ENCODE measurements around the gene ELF3. TPM values are rescaled to one million over a fixed set of nuclear protein-coding genes. Genes with fewer than 3 reads are reported as not detected.

The ELF3 gene
- total and polyA plus RNA-seq, 2 of the 13 experiments (the other 11 are each of a cell fraction or from before 2014, with no cell fraction given): 11.5 to 55.1 TPM

- WGBS (ENCODE audit: low lambda C conversion rate): 73% methylated on average over 8 of the region's 8 CpGs
Measured at GRCh38 chr1:202007304-202007703, 3.1 kb upstream of the ELF3 start.

DNA sequence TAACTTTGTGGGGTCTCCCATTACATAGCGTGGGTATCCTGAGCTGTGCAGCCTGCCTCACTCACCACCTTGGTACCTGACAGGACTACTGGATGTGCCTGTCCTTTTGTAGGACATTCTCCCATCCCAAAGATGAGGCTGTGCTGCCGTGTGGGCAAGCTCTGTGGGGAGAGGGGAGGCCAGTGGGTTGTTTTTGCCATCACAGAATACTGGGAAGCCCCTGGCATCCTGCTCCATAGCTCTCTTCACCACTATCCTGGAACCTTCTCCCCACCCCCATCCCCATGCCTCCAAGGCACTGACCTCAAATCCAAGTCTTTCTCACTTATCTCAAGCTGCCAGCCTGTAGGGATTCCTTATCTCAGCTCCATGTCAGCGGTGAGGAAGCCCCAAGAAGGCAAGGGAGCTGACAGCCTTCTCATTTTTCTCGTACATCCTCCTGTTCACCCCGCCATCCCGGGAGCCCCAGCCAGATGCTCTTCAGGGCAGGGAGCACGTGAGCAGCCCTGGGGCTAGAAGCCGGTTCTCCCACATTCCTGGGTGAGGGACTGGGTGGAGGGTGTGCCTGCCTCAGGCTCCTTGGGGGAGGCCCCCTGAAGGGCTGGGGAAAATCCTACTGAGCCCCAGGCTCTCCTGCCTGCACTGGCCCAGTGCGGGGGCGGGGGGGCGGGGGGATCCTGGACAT is 2.4 kb upstream of the ELF3 start:
- Histone ChIP-seq H3K9me3 (ENCODE audit: low read length) (no peaks in the 10 kb centered on the region), H3K4me2 (ENCODE audit: low read depth, low read length) (peak overlapping the region; percentile 55; the same call in 1 of the 2 replicates), H3K36me3 (replicated peaks in 1 of 2; ENCODE audit: control insufficient read depth in 1 of 2, insufficient read depth in 2 of 2, low read length in 2 of 2) (peaks cover 18 to 40% of the 10 kb centered on the region in 2 experiments), H3K4me3 (replicated peaks in 1 of 3; ENCODE audit: insufficient read depth in 1 of 3, low read depth in 2 of 3, low read length in 3 of 3) (peak overlapping the region in 1 of 3 experiments; percentile 24; a peak in 1 of 6 replicates), H3K4me1 (ENCODE audit: insufficient read depth, low read length) (peaks cover 60% of the 10 kb centered on the region), H4K20me1 (ENCODE audit: insufficient read depth, low read length) (peaks cover 35% of the 10 kb centered on the region), H3K27me3 (ENCODE audit: control insufficient read depth in 1 of 2, insufficient read depth in 2 of 2, low read length in 2 of 2) (no peaks in the 10 kb centered on the region; a peak in 1 of 5 replicates), H3K27ac (ENCODE audit: extremely low read length, insufficient read depth, low read length) (no peak overlapping the region), H2AFZ (ENCODE audit: low read length) (no peak overlapping the region), H3K79me2 (ENCODE audit: insufficient read depth, low read length) (peaks cover 33% of the 10 kb centered on the region), H3K9ac (ENCODE audit: insufficient read depth, low read depth, low read length) (no peak overlapping the region)
- no peak for DNase-seq (ENCODE audit: low spot score)
- WGBS (ENCODE audit: low lambda C conversion rate): 94% methylated on average over 9 of the region's 11 CpGs
- ATAC-seq: no peak
- POLR2A ChIA-PET: interaction anchor here (0.8 to 2.0 kb wide), 5 partner anchors 10 to 112 kb away, joined by 3 to 5 read pairs (median 3); no protein-coding TSS in a partner anchor
- FAIRE-seq: no peak
- intact Hi-C loops (cut with micrococcal nuclease; ENCODE audit: unreplicated experiment): no loop called here
- no TSS peak for BruUV-seq (replicated peaks)
- in situ Hi-C loops (cut with HindIII; ENCODE audit: extremely low pct_ligation_motif_present, low pct_unique_long_range_greater_than_20kb): no loop called here
- CTCF ChIA-PET (ENCODE audit: low intra/inter-chr PET ratio, low total read pairs): interaction anchor here (3.9 kb wide), 1 partner anchor 111 kb away, joined by 40 read pairs; no protein-coding TSS in a partner anchor
- TF ChIP-seq ZNF672 (CRISPR knock-in tag; IDR thresholded peaks at IDR 0.05) (no peak), ZFAT (CRISPR knock-in tag; conservative IDR thresholded peaks at IDR 0.05) (no peak), THRA (CRISPR knock-in tag; IDR thresholded peaks at IDR 0.05; ENCODE audit: borderline replicate concordance) (no peak), NKX3-1 (CRISPR knock-in tag; IDR thresholded peaks at IDR 0.05) (no peak), TFDP2 (CRISPR knock-in tag; IDR thresholded peaks at IDR 0.05) (no peak), CREBL2 (CRISPR knock-in tag; IDR thresholded peaks at IDR 0.05; ENCODE audit: borderline replicate concordance) (no peak), ZNF333 (CRISPR knock-in tag; IDR thresholded peaks at IDR 0.05; ENCODE audit: borderline replicate concordance) (no peak)

More at GRCh38 chr1:202007304-202007703, 3.1 kb upstream of the ELF3 start:
- DNase-seq (ENCODE audit: low spot score) (no peak), FAIRE-seq (no peak), ATAC-seq (no peak)
- H3K4me2 ChIP-seq (ENCODE audit: low read depth, low read length): peak overlapping the region; percentile 55; the same call in 1 of the 2 replicates
- ChIA-PET POLR2A (interaction anchor here (0.8 to 2.0 kb wide), 5 partner anchors 11 to 111 kb away, joined by 3 to 5 read pairs (median 3); no protein-coding TSS in a partner anchor), CTCF (ENCODE audit: low intra/inter-chr PET ratio, low total read pairs) (interaction anchor here (3.9 kb wide), 1 partner anchor 112 kb away, joined by 40 read pairs; no protein-coding TSS in a partner anchor)
- in situ Hi-C loops (cut with HindIII; ENCODE audit: extremely low pct_ligation_motif_present, low pct_unique_long_range_greater_than_20kb): no loop called here
- H3K27ac ChIP-seq (ENCODE audit: extremely low read length, insufficient read depth, low read length): no peak overlapping the region
- no peaks in the 10 kb centered on the region for H3K9me3 ChIP-seq (ENCODE audit: low read length)
- TF ChIP-seq ZNF17 (CRISPR knock-in tag; IDR thresholded peaks at IDR 0.05): no peak
- TF ChIP-seq TGIF2 (CRISPR knock-in tag; IDR thresholded peaks at IDR 0.05): no peak
- TF ChIP-seq SP140L (CRISPR knock-in tag; IDR thresholded peaks at IDR 0.05; ENCODE audit: borderline replicate concordance): no peak
- no peak for TF ChIP-seq SNRNP70 (IDR thresholded peaks at IDR 0.05; ENCODE audit: low read depth, low read length)
- no peak for TF ChIP-seq ZNF335 (CRISPR knock-in tag; IDR thresholded peaks at IDR 0.05)
- peaks cover 27% of the 10 kb centered on the region for H3K79me2 ChIP-seq (ENCODE audit: insufficient read depth, low read length)
- H3K9ac ChIP-seq (ENCODE audit: insufficient read depth, low read depth, low read length): no peak overlapping the region
- H2AFZ ChIP-seq (ENCODE audit: low read length): no peak overlapping the region
- H3K27me3 ChIP-seq (ENCODE audit: control insufficient read depth in 1 of 2, insufficient read depth in 2 of 2, low read length in 2 of 2): no peaks in the 10 kb centered on the region; a peak in 1 of 5 replicates
- peaks cover 54% of the 10 kb centered on the region for H3K4me1 ChIP-seq (ENCODE audit: insufficient read depth, low read length)
- peaks cover 12 to 40% of the 10 kb centered on the region in 2 experiments for H3K36me3 ChIP-seq (replicated peaks in 1 of 2; ENCODE audit: control insufficient read depth in 1 of 2, insufficient read depth in 2 of 2, low read length in 2 of 2)
- BruUV-seq (replicated peaks): no TSS peak
- intact Hi-C loops (cut with micrococcal nuclease; ENCODE audit: unreplicated experiment): no loop called here
- H4K20me1 ChIP-seq (ENCODE audit: insufficient read depth, low read length): peaks cover 29% of the 10 kb centered on the region
- H3K4me3 ChIP-seq (replicated peaks in 1 of 3; ENCODE audit: insufficient read depth in 1 of 3, low read depth in 2 of 3, low read length in 3 of 3): no peak overlapping the region; a peak in 1 of 6 replicates
